Left renal cortex interstitium (tissue), 4 donors: ENCODE measurements around the gene TPRG1. TPM values are rescaled to one million over a fixed set of nuclear protein-coding genes. Genes with fewer than 3 reads are reported as not detected.

Source experiments
- DNase-seq, 4 donors: peaks; one replicate each; pipeline ENCODE4 v3.0.0-alpha.2; 2013; ENCODE audit warnings: low read depth in 4 of 4, low spot score in 2 of 4, missing footprints in 1 of 4
- polyA plus RNA-seq, 4 donors: library from polyadenylated mRNA; unstranded; fragments of 120-200 nt; gene quantifications; one replicate each; pipeline ENCODE4 v1.2.1, GENCODE V29; 2013; ENCODE audit not compliant: insufficient read length in 4 of 4

Gene TPRG1
- polyA plus RNA-seq, 4 donors, result 0.45 to 1.5 (median 0.80) TPM

DNA sequence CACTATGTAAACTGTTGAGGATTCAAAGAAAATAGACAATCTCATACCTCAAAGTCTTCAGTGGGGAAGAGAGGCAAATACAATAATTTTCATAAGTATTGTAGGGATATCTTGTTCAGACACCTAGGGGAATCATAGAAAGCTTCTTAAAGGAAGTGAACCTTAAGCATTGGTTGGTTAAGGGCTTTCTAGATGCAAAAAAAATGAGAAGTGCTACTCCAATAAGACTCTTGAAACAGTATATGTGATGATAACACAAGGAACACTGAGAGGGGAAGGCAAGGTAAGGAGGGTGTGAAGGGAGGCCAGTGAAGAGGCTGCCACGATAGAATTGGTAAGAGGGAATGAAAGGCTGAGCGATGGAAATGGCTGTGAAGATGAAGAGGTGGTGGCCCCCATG, 104.1 kb downstream of the TPRG1 start:
- no peak for DNase-seq

DNA sequence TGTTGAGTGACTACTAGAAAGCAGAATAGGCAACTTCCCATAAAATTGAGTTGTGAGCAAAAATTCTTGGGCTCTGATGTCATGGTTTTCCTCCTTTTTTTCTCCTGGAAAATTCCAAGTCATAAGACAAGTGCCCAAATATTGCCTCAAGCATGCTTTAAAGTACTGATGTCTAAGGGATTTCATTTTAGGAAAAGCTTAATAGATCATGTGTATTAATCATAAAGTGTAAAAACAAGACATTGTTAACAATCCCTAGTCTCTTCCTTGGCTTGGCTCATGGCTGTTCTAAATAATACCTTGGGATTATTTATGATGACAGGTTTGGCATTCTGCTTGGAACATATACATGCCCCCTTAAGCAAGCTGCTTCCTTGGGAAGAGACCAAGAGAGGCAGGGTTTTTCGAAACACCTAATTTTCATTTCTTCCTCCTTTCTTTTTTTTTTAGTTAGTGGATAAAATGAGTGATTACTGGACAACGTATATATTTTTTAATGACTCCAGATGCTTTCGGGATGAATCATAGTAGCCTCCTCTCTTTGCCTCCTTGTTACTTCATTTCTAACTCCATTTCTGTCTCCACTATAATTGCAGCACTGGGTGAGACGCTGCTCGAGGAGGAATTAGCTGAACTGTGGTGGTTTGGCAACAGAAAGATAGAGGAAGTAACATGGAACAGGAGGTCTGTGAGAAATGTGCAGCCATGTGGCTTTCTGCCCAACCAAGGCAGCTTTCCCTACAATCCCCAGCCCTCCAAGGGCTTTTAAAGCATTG, 104.9 kb downstream of the TPRG1 start:
- DNase-seq, result no peak

DNA sequence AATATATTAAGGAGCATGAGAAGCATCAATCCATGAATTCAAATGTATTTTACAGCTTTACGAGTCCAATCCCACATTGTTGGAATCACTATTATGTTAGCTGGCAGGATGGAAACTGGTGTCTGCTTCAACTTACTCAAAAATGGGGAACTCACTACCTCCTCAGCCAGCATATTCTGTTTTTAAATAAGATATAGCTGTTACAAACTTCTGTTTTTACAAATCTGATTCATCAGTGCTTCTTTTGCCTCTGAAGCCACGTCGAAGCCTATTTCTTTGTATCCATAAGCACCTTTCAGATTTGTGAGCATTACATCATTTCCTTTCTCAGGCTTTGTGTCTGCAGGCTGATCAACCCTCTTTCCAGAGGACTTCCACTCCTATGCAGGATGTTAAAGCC, 105.9 kb downstream of the TPRG1 start:
- no peak for DNase-seq

DNA sequence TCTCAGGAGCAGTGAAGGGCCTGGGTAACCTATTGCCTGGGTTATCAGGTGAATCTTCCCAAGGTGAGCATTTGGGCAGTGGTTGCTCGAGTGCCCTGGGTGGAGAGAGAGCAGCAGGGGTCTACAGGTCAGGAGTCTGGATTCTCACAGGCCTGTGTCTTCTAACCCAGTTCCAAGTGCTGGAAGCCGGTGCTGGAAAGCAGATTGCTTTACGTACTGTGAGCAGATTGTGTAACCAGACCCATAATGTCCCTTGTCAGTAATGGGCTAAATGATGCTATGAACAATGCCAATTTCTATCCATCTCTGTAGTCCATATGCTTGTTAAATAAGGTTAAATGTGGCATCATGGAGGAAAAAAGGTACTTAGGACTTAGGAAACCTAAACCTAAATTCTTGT, 106.5 kb downstream of the TPRG1 start:
- DNase-seq, result no peak

DNA sequence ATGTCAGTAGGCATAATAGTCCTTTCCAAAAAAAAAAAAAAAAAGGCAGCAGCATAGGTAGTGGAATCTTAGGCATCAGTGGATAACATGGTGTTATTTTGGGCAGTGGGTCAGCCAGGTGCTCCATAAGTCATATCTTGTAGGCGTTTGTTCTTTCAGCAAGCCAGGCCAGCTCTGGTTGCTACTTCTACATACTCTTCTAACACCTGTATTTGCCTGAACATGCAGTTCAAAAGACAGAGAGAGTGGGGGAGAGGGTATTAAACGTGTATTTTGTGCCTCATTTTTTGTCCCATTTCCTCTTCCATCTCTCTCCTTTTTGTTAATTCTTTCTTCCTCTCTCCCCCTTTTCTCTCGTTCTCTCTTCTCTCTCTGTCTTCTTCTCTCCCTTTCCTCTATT, 110.4 kb downstream of the TPRG1 start:
- DNase-seq, result no peak

DNA sequence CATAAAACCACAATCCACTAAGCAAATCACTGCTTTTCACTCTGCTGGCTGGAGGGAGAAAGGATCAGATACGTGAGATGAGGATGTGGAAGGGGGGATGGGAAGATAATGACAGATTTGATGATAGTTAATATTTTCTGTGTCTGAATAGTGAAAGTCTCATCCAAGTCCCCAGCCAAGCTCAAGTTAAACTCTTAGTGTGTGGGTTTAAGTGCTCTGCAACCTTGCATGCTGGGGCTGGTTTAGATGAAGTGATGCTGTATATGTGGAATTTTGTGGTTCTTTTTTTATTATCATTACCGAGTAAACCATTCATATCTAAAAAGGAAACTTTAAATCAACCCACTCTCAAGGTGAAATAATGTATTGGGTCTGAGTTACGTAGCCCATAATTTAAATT, 111.0 kb downstream of the TPRG1 start:
- DNase-seq, result no peak

DNA sequence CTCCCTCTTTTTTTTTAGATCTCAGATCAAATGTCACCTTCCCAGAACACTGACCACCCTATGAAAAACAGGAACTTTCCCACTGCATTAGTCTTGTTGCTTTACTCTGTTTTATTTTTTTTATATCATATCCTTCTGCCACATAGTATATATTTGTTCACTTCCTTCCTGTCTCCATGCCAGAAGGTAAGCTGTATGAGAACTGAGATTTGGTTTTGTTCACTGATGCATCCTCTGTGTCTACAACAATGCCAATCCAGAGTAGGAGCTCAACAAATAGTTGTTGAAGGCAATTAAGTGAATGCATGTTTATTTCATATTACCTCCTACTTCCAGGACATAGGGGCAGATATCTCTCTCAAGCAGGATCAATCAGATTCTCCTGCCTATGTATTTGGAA, 114.4 kb downstream of the TPRG1 start:
- DNase-seq, result no peak

DNA sequence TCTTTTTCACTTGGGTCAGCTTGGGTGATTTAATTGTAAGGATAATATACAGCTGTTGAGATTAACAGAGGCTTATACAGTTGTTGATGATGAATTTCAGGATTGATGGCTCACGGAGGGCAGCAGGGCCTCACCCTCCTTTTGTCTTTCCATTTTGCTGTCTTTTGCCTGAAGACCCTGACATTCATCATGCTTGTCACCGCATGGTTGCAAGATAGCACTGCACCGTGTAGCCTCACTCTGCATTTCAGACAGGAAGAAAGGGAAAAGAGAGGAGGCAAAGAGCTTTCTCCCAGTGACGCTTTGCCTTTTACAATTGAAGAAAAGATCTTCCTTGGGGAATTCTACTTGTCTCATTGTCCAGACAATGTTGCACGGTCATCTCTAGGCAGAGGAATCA, 115.1 kb downstream of the TPRG1 start:
- DNase-seq, result no peak

DNA sequence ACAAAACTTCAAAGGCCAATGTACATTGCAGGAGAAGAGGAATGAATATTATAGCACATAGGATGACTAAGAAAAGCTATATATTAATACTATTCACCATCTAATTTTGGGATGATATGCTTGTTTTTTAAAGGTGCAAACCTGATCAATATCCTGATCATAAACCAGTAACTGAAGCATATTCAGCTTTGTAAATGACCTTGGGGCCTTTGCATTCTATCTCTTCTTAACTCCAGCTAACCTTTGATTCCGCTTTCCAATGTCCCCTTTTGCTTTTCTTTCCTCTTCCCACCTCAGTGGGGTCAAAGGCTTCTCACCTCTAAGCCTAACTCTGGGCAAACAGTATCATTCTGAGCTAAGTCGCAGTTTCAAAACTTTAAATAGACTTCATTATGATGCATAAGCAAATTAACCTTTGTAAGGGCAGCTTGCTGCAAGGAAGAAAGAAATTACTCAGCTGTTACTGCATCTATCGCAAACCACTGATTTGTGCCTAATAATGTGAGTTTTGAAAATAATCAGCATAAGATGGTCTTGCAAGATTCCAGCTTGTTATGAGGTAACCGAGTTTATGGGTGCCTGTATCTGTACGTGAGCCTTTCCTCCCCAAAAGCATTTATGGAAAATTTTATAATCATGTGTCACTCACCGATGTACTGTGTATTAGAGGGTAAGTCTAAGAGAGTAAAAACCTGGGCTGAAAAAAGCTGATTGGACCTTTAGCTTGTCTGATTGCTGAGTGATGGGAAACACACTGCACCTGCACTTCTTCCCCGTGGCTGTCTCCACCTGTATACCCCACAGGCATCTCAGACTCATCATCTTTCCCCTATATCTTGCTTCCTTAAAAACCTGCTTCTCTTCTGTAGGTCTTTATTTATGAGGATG, 116.8 kb downstream of the TPRG1 start:
- DNase-seq, result no peak

DNA sequence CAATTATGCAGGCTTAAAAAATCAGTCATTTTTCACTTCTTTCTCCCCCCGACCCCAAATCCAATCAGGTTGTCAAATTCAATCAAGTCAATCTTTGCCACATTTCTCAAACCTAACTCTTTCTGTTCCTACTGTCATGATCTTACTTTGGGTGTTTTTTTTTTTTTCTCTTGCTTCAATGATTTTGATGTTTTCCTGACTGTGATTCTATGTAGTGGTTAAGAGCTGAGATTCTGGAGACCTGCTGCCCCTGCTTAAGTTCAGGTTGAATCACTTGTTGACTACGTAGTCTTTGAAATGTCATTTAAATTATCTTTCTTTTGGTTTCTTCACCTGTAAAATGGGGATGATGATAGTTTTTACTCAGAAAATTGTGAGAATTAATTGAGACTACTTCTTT, 117.5 kb downstream of the TPRG1 start:
- no peak for DNase-seq

DNA sequence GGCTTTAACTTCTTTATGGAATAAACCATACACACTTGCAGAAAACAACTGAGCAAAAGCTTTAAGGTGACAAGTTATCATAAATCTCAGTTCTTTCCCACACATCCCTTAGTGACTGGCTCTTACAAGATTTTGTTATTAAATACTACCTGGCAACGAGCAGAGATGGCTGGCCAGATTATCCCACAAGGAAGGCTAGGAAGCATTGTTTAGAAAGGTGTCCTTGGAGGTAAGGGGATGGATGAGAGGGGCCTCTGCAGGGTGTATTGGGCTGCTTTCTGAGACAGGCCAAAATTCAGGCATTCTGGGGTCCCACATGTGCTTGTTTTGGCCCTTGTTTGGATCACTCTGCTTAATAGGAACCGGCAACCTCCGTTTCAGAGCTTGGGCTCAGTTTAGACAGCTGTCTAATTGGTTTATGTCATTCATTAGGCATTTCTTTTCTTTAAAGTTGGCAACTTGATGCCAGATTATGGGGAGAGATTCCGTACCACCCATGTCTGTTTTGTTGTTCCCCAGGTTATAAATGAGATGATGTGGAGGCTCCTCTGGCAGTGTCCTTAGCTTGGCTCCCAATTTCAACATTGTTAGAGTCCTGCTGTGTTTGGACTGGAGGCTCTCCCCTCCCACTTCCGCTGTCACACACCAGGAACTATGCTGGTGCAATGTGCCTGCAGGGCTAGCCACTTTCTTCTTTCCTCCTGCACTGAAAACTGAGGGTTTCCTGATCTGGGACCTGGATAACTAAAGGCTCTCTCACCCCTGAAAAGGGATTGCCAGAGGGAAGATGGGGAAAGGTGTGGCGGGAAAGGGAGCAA, 121.1 kb downstream of the TPRG1 start:
- DNase-seq, result no peak

DNA sequence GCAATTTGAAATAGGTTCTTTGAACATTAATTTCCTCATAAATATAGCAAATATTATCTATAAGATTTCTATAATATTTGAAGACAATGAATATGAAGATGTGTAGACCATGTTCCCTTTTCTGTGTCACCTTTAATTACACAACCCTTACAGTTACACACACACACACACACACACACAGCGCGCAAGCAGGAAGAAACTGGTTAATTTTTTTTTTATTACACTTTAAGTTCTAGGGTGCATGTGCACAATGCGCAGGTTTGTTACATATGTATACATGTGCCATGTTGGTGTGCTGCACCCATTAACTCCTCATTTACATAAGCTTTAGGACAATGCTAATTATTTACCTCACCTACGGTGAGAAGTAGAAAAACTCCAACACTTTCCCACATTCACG, 122.9 kb downstream of the TPRG1 start:
- DNase-seq, result no peak

DNA sequence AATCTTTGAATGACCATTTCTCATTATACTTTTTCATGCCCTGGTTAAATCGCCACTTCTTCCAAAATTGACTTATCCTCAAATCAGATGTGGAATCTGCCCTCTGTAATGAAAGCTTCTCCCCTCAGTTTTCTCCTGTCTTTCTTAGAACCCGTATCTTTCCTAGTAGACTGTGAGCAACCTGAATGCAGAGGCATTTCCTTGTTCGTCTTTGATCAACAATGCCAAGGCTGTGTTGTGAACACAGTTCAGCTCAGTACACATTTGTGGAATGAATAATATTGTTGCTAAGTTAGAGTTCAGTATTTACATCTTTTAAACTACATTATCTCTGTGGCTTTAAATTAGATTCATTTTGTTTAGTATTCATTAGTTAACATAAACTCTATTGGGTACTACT, 123.3 kb downstream of the TPRG1 start:
- no peak for DNase-seq

DNA sequence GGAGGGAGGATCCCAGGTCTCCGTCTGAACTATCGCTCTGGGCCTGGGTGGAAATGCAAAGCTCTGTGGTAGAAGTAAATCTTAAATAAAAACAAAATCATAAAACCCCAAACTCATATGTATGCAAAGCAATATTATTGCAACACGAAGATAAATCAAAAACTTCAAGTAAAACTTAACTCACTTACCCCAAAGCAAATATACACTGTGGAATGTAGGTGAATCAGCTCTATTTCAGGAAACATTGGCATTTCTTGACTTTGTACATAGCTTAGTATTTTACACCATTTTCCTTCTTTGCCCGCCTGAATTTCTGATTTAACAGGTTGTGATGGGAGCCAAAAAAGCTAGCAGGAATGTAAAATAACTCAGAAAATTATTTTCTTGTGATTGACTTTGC, 126.2 kb downstream of the TPRG1 start:
- DNase-seq, result no peak

DNA sequence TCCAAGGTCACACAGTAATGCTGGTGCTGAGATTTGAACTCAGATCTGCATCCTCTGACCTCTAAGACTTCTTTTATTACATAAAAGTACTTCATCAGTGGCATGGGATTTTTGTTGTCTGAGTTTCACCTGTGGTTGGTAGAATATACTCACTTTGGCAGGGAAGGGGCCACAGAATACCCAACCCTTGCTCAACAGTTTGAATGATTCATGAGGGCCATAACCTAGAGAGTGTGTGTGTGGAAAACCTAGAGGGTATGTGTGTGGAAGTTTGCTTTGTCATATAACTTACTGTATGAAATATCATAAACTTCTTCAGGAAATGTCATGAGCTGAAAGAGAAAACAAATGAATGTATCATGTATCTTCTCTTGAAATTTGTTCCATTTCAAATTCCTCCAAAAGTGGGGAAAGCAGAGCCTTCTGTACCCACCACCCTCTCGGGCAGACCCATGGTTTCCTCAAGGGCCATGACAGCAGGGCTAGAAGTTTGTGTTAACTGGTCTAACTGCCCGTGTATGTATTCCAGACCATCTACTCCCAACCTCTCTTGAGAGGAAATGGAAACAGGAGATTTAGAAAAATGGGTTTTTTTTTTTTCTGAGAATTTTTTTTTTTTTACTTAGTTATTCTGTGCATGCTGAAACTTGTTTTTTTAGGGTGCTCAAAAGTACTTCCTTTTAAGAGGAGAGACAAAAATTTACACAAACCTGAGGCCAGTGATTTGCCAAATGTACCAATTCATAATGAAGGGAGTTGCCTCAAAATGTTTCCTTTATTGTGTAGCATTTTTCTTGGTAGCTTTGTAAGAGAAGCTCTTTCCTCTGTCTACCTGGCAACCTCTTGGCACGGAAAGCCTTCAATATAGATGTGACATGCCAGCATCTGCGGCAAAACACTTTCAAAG, 127.0 kb downstream of the TPRG1 start:
- no peak for DNase-seq

DNA sequence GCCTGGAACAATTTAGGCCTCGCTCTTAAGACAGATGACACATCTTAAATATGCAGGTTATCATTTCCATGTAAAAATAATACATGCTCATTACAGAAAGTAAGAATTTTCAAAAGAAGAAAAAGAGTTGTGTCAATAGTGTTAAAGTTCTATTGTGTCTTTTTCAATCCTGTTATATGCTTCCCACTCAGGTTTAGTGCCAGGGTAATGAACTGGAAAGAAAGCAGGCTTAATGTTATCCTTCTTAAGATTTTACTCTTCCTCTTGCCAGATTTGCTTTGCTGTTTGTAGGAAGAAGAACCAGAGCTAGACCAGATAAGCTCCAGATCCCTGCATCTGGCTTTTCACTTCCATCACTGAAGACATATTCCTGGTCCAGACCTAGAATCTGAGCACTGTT, 128.6 kb downstream of the TPRG1 start:
- DNase-seq, result no peak

DNA sequence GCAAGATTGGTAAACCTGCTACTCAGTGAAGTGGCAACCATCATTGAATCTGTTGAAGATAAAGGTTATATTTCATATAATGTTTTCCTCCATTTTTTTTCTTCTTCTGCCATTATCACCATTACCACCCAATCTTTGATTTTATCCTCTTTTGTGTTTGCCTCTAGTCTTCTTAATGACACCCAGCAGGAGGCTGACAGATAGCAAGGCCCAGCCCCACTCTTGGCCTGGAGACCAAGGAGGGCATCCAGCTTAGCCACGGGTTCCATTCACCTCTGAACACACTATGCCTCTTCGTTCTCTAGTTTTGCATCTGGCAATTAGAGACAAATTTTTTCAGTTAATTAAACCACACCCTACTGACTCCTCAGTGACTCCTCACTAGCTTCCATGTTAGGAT, 129.7 kb downstream of the TPRG1 start:
- no peak for DNase-seq

DNA sequence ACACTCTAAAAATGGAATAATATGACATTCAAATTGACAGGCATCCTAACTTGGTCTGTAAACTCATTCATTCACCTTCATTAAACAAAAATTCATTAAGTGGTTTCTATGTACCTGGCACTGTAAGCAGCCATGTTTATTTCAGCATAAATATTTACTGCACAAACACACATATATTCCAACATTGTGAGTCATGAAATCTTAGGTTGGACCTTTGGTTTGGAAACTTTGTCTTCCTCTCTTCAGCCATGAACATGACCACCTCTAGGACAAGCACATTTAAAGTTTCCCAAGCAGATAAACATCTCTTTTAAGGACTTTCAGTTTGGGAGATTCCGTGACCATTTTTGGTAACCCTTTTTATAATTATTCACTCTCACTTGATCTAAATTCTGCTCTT, 131.8 kb downstream of the TPRG1 start:
- DNase-seq, result no peak

DNA sequence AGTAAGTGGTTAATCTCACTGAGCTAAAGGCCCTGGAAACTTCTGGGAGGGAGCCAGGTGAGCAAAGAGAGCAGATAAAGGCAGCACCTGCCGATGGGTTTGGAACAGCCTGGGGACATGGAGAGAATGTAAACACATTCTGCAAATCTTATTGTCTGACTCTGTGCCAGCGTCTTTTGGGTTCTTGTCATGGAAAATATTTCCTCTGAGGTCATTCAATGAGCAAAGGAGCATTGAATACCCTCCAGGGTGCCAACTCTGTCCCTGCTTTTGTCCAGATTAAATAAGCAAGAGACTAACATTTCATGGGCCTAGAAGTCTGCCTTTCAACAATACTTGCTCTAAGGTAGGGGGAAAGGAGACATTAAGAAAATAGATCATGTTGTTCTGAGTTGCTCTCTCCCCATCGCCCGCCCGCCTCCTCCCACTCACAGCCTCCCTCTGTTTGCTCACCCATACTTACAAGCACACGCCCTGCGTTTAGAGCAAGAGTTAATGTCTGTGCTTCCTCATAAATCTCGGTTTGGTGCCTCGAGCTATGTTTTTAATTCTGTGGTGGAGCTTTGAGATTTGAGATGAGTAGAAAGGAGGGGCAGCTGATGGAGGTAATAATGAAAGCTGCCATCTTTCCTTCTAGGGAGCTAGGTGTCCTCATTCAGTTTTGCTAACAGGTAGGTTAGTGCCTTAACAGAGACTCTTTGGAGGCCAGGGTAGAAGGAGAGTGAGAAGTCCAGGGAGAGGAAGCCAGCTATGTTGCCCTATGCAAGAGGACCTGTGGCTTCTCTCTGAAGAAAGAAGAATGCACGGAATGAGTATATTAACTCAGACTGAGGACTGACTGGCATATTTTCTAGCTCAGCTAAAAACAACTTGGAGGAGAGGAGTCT, 132.9 kb downstream of the TPRG1 start:
- no peak for DNase-seq
